Nephron progenitor cell (in vitro differentiated cells): Measurements from ENCODE around the gene LHX2.

Experiments used
- DNase-seq: peaks from one replicate; pipeline ENCODE4 v3.0.0; 2021
- H3K27ac Mint-ChIP-seq: 2 replicates; pipeline ENCODE4 v1.8.0; 2021; ENCODE audit warnings: mild to moderate bottlenecking, moderate library complexity, mixed read lengths
- H3K27me3 Mint-ChIP-seq: 2 replicates; pipeline ENCODE4 v1.8.0; 2021; ENCODE audit warnings: mild to moderate bottlenecking, low read depth, mixed read lengths; ENCODE audit not compliant: poor library complexity
- H3K36me3 Mint-ChIP-seq: 2 replicates; pipeline ENCODE4 v1.8.0; 2021; ENCODE audit warnings: low read depth, mixed read lengths
- H3K4me1 Mint-ChIP-seq: 2 replicates; pipeline ENCODE4 v1.8.0; 2021; ENCODE audit warnings: mixed read lengths
- H3K4me3 Mint-ChIP-seq: 2 replicates; pipeline ENCODE4 v1.8.0; 2021; ENCODE audit warnings: mild to moderate bottlenecking, moderate library complexity, mixed read lengths
- H3K9me3 Mint-ChIP-seq: 2 replicates; pipeline ENCODE4 v1.8.0; 2021; ENCODE audit warnings: mild to moderate bottlenecking, moderate library complexity, mixed read lengths
- CTCF ChIP-seq: fragments of 200-600 bp; sonication (generic); IDR thresholded peaks from 2 replicates; pipeline ENCODE4 v1.5.0; 2021; ENCODE audit warnings: antibody characterized with exemption

LHX2 gene

GRCh38 chr9:124005029-124005771 is 6.4 kb upstream of the LHX2 start:
- H3K36me3 Mint-ChIP-seq = no peaks in the 10 kb centered on the region
- DNase-seq = no peak
- no peak for TF ChIP-seq CTCF
- H3K4me3 Mint-ChIP-seq = no peak overlapping the region
- H3K9me3 Mint-ChIP-seq = no peaks in the 10 kb centered on the region
- H3K27me3 Mint-ChIP-seq = peaks cover 100% of the 10 kb centered on the region
- H3K27ac Mint-ChIP-seq = no peak overlapping the region
- H3K4me1 Mint-ChIP-seq = peaks cover 53% of the 10 kb centered on the region

- Mint-ChIP-seq H3K27ac (no peak overlapping the region), H3K4me3 (no peak overlapping the region)
These were observed 4.9 kb upstream of the LHX2 start for GRCh38 chr9:124006448-124007361.

GRCh38 chr9:124007565-124008302 is 3.8 kb upstream of the LHX2 start:
- DNase-seq = no peak
- Mint-ChIP-seq H3K4me1 (peaks cover 49% of the 10 kb centered on the region), H3K27me3 (peaks cover 96% of the 10 kb centered on the region), H3K4me3 (peak overlapping the region; percentile 62), H3K9me3 (no peaks in the 10 kb centered on the region), H3K36me3 (no peaks in the 10 kb centered on the region), H3K27ac (no peak overlapping the region)
- no peak for TF ChIP-seq CTCF

More at GRCh38 chr9:124006448-124007361, 4.9 kb upstream of the LHX2 start:
- Mint-ChIP-seq H3K27me3 (peaks cover 100% of the 10 kb centered on the region), H3K36me3 (no peaks in the 10 kb centered on the region), H3K4me1 (peaks cover 49% of the 10 kb centered on the region), H3K9me3 (no peaks in the 10 kb centered on the region)
- DNase-seq = no peak
- no peak for TF ChIP-seq CTCF

- peak overlapping the region; percentile 62 for H3K4me3 Mint-ChIP-seq
- H3K36me3 Mint-ChIP-seq = no peaks in the 10 kb centered on the region
- peaks cover 49% of the 10 kb centered on the region for H3K4me1 Mint-ChIP-seq
- no peak overlapping the region for H3K27ac Mint-ChIP-seq
- no peaks in the 10 kb centered on the region for H3K9me3 Mint-ChIP-seq
- TF ChIP-seq CTCF = no peak
- DNase-seq = peak; percentile 54
- H3K27me3 Mint-ChIP-seq = peaks cover 96% of the 10 kb centered on the region
These were observed 3.3 kb upstream of the LHX2 start for GRCh38 chr9:124008303-124008693.

- no peak for TF ChIP-seq CTCF
- H3K4me1 Mint-ChIP-seq = peaks cover 45% of the 10 kb centered on the region
- H3K9me3 Mint-ChIP-seq = no peaks in the 10 kb centered on the region
- DNase-seq = peak; percentile 47
- no peak overlapping the region for H3K27ac Mint-ChIP-seq
- peaks cover 96% of the 10 kb centered on the region for H3K27me3 Mint-ChIP-seq
- peak overlapping the region; percentile 59 for H3K4me3 Mint-ChIP-seq
- no peaks in the 10 kb centered on the region for H3K36me3 Mint-ChIP-seq
These were observed 2.7 kb upstream of the LHX2 start for GRCh38 chr9:124008694-124009530.
